ENCODE results near the gene WRNIP1.

DNA sequence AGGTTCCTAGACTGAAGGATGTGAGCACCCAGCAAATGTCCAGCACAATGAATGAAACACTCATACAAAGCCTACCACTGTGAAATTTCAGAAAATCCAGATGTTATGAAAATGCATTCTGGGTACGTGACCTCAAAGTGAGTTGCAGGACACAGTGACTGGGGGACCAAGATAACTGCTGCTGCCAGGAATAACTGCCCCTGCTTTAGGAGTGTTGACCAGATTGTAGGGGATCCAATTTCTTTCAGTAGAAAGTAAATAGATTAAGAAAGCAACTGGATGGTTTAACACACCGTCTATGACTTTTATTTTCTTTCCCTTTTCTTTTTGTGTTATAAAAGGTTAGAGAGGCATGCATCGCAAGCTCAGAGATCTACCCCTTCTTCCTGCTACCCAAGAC, 44.0 kb upstream of the WRNIP1 start:
- TF ChIP-seq, protein P1, sequence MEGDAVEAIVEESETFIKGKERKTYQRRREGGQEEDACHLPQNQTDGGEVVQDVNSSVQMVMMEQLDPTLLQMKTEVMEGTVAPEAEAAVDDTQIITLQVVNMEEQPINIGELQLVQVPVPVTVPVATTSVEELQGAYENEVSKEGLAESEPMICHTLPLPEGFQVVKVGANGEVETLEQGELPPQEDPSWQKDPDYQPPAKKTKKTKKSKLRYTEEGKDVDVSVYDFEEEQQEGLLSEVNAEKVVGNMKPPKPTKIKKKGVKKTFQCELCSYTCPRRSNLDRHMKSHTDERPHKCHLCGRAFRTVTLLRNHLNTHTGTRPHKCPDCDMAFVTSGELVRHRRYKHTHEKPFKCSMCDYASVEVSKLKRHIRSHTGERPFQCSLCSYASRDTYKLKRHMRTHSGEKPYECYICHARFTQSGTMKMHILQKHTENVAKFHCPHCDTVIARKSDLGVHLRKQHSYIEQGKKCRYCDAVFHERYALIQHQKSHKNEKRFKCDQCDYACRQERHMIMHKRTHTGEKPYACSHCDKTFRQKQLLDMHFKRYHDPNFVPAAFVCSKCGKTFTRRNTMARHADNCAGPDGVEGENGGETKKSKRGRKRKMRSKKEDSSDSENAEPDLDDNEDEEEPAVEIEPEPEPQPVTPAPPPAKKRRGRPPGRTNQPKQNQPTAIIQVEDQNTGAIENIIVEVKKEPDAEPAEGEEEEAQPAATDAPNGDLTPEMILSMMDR (IDR thresholded peaks at IDR 0.05) = no peak
- TF ChIP-seq EZH2 (IDR thresholded peaks at IDR 0.05) = no peak

Data from neural progenitor cell (in vitro differentiated cells).